Tibial nerve (tissue), 4 donors: ENCODE results near the gene AKT1. TPM values are rescaled to one million over a fixed set of nuclear protein-coding genes. Genes with fewer than 3 reads are reported as not detected.
"Not testable (repeated sequence)": the region's sequence is repeated elsewhere in the genome, so short reads cannot be mapped to it uniquely, and the experiment has no call there.

Source experiments
- DNase-seq, 2 donors: peaks; one replicate each; pipeline ENCODE4 v3.0.0-alpha.2; 2019; ENCODE audit warnings: low spot score in 2 of 2
- H3K27ac ChIP-seq, 4 donors: fragments of 200-600 bp; sonication (generic) in 3 of 4; one replicate each; pipeline ENCODE4 v1.5.1; 2017 to 2019; ENCODE audit warnings: mild to moderate bottlenecking in 1 of 4
- H3K27me3 ChIP-seq, 2 donors: fragments of 200-600 bp; sonication (generic) in 1 of 2; one replicate each; pipeline versions ENCODE4 v1.5.1 to v1.6.0; 2017 to 2019
- H3K36me3 ChIP-seq, 3 donors: fragments of 200-600 bp; sonication (generic); one replicate each; pipeline ENCODE4 v1.5.1; 2018 to 2019
- H3K4me1 ChIP-seq, 4 donors: fragments of 200-600 bp; sonication (generic) in 3 of 4; one replicate each; pipeline ENCODE4 v1.5.1; 2017 to 2019
- H3K4me3 ChIP-seq, 4 donors: fragments of 200-600 bp; sonication (generic) in 3 of 4; one replicate each; pipeline ENCODE4 v1.5.1; 2017 to 2019; ENCODE audit warnings: mild to moderate bottlenecking in 1 of 4, moderate library complexity in 1 of 4
- H3K9me3 ChIP-seq, 4 donors: fragments of 200-600 bp; sonication (generic) in 3 of 4; one replicate each; pipeline ENCODE4 v1.5.1; 2017 to 2019
- CTCF ChIP-seq, 5 experiments: fragments of 200-600 bp in 3 of 5; fragments of 450-650 bp in 2 of 5; sonication (generic) in 3 of 5; IDR thresholded peaks; one replicate each; pipeline ENCODE4 v1.5.1; 2016 to 2019; ENCODE audit warnings: antibody characterized with exemption in 5 of 5, mild to moderate bottlenecking in 3 of 5, moderate library complexity in 2 of 5
- EP300 ChIP-seq, 2 donors: sonication (generic); formaldehyde crosslinking; IDR thresholded peaks; one replicate each; pipeline ENCODE4 v1.6.1; 2017; ENCODE audit warnings: antibody characterized with exemption in 2 of 2, mild to moderate bottlenecking in 1 of 2
- POLR2A ChIP-seq, 2 donors: fragments of 450-650 bp; IDR thresholded peaks; one replicate each; pipeline ENCODE4 v1.6.1; 2017; ENCODE audit warnings: antibody characterized with exemption in 2 of 2, mild to moderate bottlenecking in 2 of 2, moderate library complexity in 2 of 2
- WGBS, 2 donors: methylation state at CpG; one replicate each; pipeline ENCODE4 v1.1.5; 2018; 5-methylcytosine and 5-hydroxymethylcytosine counted together
- total RNA-seq, 4 donors: library from RNA; depleted of rRNA; stranded (reverse); fragments of >200 nt; gene quantifications; one replicate each; pipeline ENCODE4 v1.1.0, GENCODE V29; 2016

AKT1 gene
- total RNA-seq, 4 donors from 2014 or later, result 130 to 199 (median 144) TPM

GRCh38 chr14:104817930-104818713, 22.6 kb upstream of the AKT1 start:
- H3K4me3 ChIP-seq, result no peak overlapping the region
- peaks cover 0 to 5% (median 0%) of the 10 kb centered on the region in 4 donors for H3K9me3 ChIP-seq
- H3K27me3 ChIP-seq, result no peaks in the 10 kb centered on the region
- H3K27ac ChIP-seq, result no peak overlapping the region
- peaks cover 0 to 44% (median 15%) of the 10 kb centered on the region in 4 donors for H3K4me1 ChIP-seq
- WGBS, 2 donors, result 96 to 97% methylated on average over 8 of the region's 8 CpGs
- DNase-seq, result no peak
- peaks cover 0 to 10% (median 0%) of the 10 kb centered on the region in 3 donors for H3K36me3 ChIP-seq
- TF ChIP-seq CTCF (IDR thresholded peaks at IDR 0.05), result no peak
- no peak for TF ChIP-seq POLR2A (IDR thresholded peaks at IDR 0.05)
- TF ChIP-seq EP300 (IDR thresholded peaks at IDR 0.05), result no peak

- H3K27ac ChIP-seq, result peak overlapping the region; percentile 82 to 95 (median 92)
- DNase-seq, result no peak
Observed at GRCh38 chr14:104816616-104816884, 21.0 kb upstream of the AKT1 start.

GRCh38 chr14:104814701-104815100, 19.2 kb upstream of the AKT1 start:
- H3K9me3 ChIP-seq, H3K27me3 ChIP-seq, DNase-seq: not testable (repeated sequence)
- WGBS, 2 donors, result 82% methylated on average over 15 of the region's 15 CpGs
- Histone ChIP-seq H3K4me1 (peaks cover 0 to 31% (median 15%) of the 10 kb centered on the region in 4 donors), H3K27ac (peak overlapping the region in 2 of 4 donors; percentile 92 to 95), H3K4me3 (peak overlapping the region in 3 of 4 donors; percentile 53 to 91 (median 89)), H3K36me3 (peaks cover 0 to 15% (median 0%) of the 10 kb centered on the region in 3 donors)

More at GRCh38 chr14:104816616-104816884, 21.0 kb upstream of the AKT1 start:
- H3K4me3 ChIP-seq, result peak overlapping the region; percentile 53 to 91 (median 84)
- H3K4me1 ChIP-seq, result peaks cover 0 to 44% (median 15%) of the 10 kb centered on the region in 4 donors
- H3K9me3 ChIP-seq, result peaks cover 0 to 5% (median 0%) of the 10 kb centered on the region in 4 donors
- 0 to 1% methylated on average over 2 to 8 of the region's 8 CpGs for WGBS, 2 donors
- TF ChIP-seq POLR2A (IDR thresholded peaks at IDR 0.05) (no peak), CTCF (IDR thresholded peaks at IDR 0.05) (no peak), EP300 (IDR thresholded peaks at IDR 0.05) (no peak)
- peaks cover 0 to 14% (median 0%) of the 10 kb centered on the region in 3 donors for H3K36me3 ChIP-seq
- H3K27me3 ChIP-seq, result no peaks in the 10 kb centered on the region

- no peak overlapping the region for H3K4me3 ChIP-seq
- H3K9me3 ChIP-seq, result peaks cover 0 to 4% (median 0%) of the 10 kb centered on the region in 4 donors
- 80 to 83% methylated on average over 7 of the region's 7 CpGs for WGBS, 2 donors
- H3K27ac ChIP-seq, result no peak overlapping the region
- peaks cover 0 to 31% (median 15%) of the 10 kb centered on the region in 4 donors for H3K4me1 ChIP-seq
- peaks cover 0 to 11% (median 0%) of the 10 kb centered on the region in 3 donors for H3K36me3 ChIP-seq
- DNase-seq, result no peak
- H3K27me3 ChIP-seq, result no peaks in the 10 kb centered on the region
- TF ChIP-seq POLR2A (IDR thresholded peaks at IDR 0.05), result no peak
- no peak for TF ChIP-seq CTCF (IDR thresholded peaks at IDR 0.05)
- TF ChIP-seq EP300 (IDR thresholded peaks at IDR 0.05), result no peak
Observed at GRCh38 chr14:104813286-104813685, 17.7 kb upstream of the AKT1 start.

GRCh38 chr14:104810316-104810715, 14.8 kb upstream of the AKT1 start:
- Histone ChIP-seq H3K27ac (no peak overlapping the region), H3K36me3 (peaks cover 0 to 5% (median 0%) of the 10 kb centered on the region in 3 donors), H3K27me3 (no peaks in the 10 kb centered on the region), H3K4me1 (peaks cover 0 to 25% (median 3%) of the 10 kb centered on the region in 4 donors), H3K4me3 (no peak overlapping the region), H3K9me3 (no peaks in the 10 kb centered on the region)
- 86 to 92% methylated on average over 11 of the region's 11 CpGs for WGBS, 2 donors
- DNase-seq, result no peak
- TF ChIP-seq POLR2A (IDR thresholded peaks at IDR 0.05) (no peak), CTCF (IDR thresholded peaks at IDR 0.05) (no peak), EP300 (IDR thresholded peaks at IDR 0.05) (no peak)
